ENCODE measurements around the gene TEK.

DNA sequence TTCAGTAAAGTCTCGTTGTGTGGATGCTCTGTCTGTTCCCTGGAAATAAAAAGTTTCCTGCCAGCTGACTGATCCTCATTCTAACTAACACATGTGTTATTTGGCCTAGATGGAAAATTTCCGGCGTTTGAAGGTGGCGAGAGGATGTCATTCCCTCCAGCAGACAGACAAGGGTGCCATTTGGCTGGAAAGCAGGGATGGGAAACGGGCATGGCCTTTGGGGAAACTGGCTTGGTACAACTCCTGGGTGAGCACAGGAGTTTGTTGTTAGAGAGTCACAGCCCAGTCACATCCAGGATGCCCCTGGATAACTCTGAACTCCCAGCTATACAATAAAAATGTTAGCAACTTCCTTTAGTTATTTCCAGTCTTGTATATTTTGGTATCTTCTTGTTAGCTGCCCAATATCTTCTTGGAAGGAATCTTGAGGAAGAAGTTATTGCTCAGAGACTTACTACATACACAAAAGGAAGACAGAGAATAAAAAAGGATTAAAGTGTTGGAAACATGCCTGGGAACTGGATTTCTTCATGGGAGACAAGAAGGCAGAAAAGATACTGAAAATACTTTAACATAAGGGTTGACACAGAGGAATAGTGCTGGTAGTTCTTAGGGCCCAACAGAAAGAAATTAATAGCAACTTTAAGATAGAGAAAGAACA lies 41.9 kb downstream of the TEK start:
- TF ChIP-seq, protein P1, sequence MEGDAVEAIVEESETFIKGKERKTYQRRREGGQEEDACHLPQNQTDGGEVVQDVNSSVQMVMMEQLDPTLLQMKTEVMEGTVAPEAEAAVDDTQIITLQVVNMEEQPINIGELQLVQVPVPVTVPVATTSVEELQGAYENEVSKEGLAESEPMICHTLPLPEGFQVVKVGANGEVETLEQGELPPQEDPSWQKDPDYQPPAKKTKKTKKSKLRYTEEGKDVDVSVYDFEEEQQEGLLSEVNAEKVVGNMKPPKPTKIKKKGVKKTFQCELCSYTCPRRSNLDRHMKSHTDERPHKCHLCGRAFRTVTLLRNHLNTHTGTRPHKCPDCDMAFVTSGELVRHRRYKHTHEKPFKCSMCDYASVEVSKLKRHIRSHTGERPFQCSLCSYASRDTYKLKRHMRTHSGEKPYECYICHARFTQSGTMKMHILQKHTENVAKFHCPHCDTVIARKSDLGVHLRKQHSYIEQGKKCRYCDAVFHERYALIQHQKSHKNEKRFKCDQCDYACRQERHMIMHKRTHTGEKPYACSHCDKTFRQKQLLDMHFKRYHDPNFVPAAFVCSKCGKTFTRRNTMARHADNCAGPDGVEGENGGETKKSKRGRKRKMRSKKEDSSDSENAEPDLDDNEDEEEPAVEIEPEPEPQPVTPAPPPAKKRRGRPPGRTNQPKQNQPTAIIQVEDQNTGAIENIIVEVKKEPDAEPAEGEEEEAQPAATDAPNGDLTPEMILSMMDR (conservative IDR thresholded peaks at IDR 0.05), result no peak
- TF ChIP-seq EZH2 (IDR thresholded peaks at IDR 0.05; ENCODE audit: low read depth), result no peak

Measured in PC-9 (cell line).